BLaER1 treated with 17β-estradiol and CSF1 and Interleukin-3, amounts not matched to agents 10 nM and 100 nM (cell line): ENCODE data around the gene TRPV6.

ENCODE experiments used
- H3K27ac ChIP-seq, 11 experiments: shearing (Covaris generic); formaldehyde crosslinking; 2 replicates each; pipeline ENCODE4 v1.8.1; 2022
- H3K27me3 ChIP-seq, 11 experiments: shearing (Covaris generic); formaldehyde crosslinking; 2 replicates each; pipeline ENCODE4 v1.8.1; 2022
- H3K36me3 ChIP-seq, 11 experiments: shearing (Covaris generic); formaldehyde crosslinking; 2 replicates each; pipeline ENCODE4 v1.8.1; 2022
- H3K4me1 ChIP-seq, 10 experiments: shearing (Covaris generic); formaldehyde crosslinking; 2 replicates each; pipeline ENCODE4 v1.8.1; 2022
- H3K4me2 ChIP-seq, 11 experiments: shearing (Covaris generic); formaldehyde crosslinking; 2 replicates each; pipeline ENCODE4 v1.8.1; 2022
- H3K4me3 ChIP-seq, 10 experiments: shearing (Covaris generic); formaldehyde crosslinking; 2 replicates each; pipeline ENCODE4 v1.8.1; 2022
- H3K9ac ChIP-seq, 11 experiments: shearing (Covaris generic); formaldehyde crosslinking; 2 replicates each; pipeline ENCODE4 v1.8.1; 2022
- H3K9me3 ChIP-seq, 11 experiments: shearing (Covaris generic); formaldehyde crosslinking; replicated peaks in 1 of 11; 2 replicates each; pipeline ENCODE4 v1.8.1; 2022
- H4K20me1 ChIP-seq, 11 experiments: shearing (Covaris generic); formaldehyde crosslinking; 2 replicates each; pipeline ENCODE4 v1.8.1; 2022
- Cebpa-rat ChIP-seq, 11 experiments: shearing (Covaris generic); IDR thresholded peaks; 2 replicates each; pipeline ENCODE4 v1.8.1; 2022

Gene TRPV6

DNA sequence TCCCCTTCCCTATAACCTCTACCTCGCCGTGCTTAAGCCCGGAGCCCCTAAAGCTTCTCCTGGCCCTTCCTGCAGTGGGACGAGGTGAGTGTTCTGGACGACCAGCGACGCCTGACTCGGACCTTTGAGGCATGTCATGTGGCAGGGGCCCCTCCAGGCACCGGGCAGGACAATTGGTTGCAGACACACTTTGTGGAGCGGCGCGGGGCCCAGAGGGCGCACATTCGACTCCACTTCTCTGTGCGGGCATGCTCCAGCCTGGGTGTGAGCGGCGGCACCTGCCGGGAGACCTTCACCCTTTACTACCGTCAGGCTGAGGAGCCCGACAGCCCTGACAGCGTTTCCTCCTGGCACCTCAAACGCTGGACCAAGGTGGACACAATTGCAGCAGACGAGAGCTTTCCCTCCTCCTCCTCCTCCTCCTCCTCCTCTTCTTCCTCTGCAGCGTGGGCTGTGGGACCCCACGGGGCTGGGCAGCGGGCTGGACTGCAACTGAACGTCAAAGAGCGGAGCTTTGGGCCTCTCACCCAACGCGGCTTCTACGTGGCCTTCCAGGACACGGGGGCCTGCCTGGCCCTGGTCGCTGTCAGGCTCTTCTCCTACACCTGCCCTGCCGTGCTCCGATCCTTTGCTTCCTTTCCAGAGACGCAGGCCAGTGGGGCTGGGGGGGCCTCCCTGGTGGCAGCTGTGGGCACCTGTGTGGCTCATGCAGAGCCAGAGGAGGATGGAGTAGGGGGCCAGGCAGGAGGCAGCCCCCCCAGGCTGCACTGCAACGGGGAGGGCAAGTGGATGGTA is 21.5 kb downstream of the TRPV6 start:
- Histone ChIP-seq H3K4me2 (no peak overlapping the region), H3K9me3 (no peaks in the 10 kb centered on the region), H4K20me1 (no peaks in the 10 kb centered on the region), H3K4me1 (peaks cover 14 to 51% (median 42%) of the 10 kb centered on the region in 10 experiments), H3K27me3 (no peaks in the 10 kb centered on the region), H3K9ac (no peak overlapping the region), H3K27ac (no peak overlapping the region), H3K4me3 (no peak overlapping the region), H3K36me3 (peaks cover 0 to 22% (median 0%) of the 10 kb centered on the region in 11 experiments; a peak in 4 of 22 replicates)
- TF ChIP-seq Cebpa-rat (IDR thresholded peaks at IDR 0.05): no peak

- Histone ChIP-seq H4K20me1 (no peaks in the 10 kb centered on the region), H3K4me2 (peak overlapping the region in 10 of 11 experiments; percentile 10 to 73 (median 66); a peak in 18 of 22 replicates), H3K4me3 (no peak overlapping the region), H3K9ac (no peak overlapping the region), H3K4me1 (peaks cover 14 to 51% (median 42%) of the 10 kb centered on the region in 10 experiments), H3K27me3 (no peaks in the 10 kb centered on the region), H3K27ac (no peak overlapping the region; a peak in 1 of 22 replicates), H3K36me3 (peaks cover 0 to 22% (median 0%) of the 10 kb centered on the region in 11 experiments; a peak in 4 of 22 replicates), H3K9me3 (no peaks in the 10 kb centered on the region)
- TF ChIP-seq Cebpa-rat (IDR thresholded peaks at IDR 0.05): no peak
Measured at GRCh38 chr7:142862786-142863400, 22.7 kb downstream of the TRPV6 start.

GRCh38 chr7:142862351-142862750 is 23.2 kb downstream of the TRPV6 start:
- Histone ChIP-seq H3K4me1 (peaks cover 14 to 45% (median 37%) of the 10 kb centered on the region in 10 experiments), H3K4me2 (peak overlapping the region in 10 of 11 experiments; percentile 10 to 73 (median 66); a peak in 18 of 22 replicates), H3K36me3 (peaks cover 0 to 22% (median 0%) of the 10 kb centered on the region in 11 experiments; a peak in 4 of 22 replicates), H3K9ac (no peak overlapping the region), H3K27ac (no peak overlapping the region; a peak in 1 of 22 replicates), H3K27me3 (no peaks in the 10 kb centered on the region), H3K9me3 (no peaks in the 10 kb centered on the region), H3K4me3 (no peak overlapping the region), H4K20me1 (no peaks in the 10 kb centered on the region)
- no peak for TF ChIP-seq Cebpa-rat (IDR thresholded peaks at IDR 0.05)

DNA sequence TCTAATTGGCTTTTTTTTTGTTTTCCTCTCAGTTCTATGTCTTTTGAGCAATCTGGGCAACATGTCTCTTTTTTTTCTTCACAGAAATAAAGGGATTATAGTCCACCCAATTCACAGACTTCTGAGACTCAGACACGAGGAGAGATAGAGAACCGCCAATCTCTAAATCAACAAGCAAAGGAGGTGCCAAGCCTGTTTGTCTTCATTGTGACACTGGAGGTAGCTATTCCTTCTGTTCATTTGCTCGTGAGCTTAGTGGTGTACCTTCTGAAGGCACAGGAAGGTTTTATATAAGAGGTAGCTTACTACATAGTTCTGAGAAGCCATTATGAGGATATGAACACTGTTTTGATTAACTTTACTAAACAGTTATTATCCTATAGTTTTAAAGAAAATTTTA is 24.6 kb downstream of the TRPV6 start:
- no peaks in the 10 kb centered on the region for H3K9me3 ChIP-seq
- H4K20me1 ChIP-seq: no peaks in the 10 kb centered on the region; a peak in 1 of 22 replicates
- peaks cover 0 to 22% (median 0%) of the 10 kb centered on the region in 11 experiments; a peak in 4 of 22 replicates for H3K36me3 ChIP-seq
- no peak overlapping the region for H3K4me3 ChIP-seq
- no peak overlapping the region for H3K9ac ChIP-seq
- H3K27ac ChIP-seq: no peak overlapping the region
- H3K27me3 ChIP-seq: no peaks in the 10 kb centered on the region; a peak in 1 of 22 replicates
- peaks cover 12 to 37% (median 30%) of the 10 kb centered on the region in 10 experiments for H3K4me1 ChIP-seq
- TF ChIP-seq Cebpa-rat (IDR thresholded peaks at IDR 0.05): no peak
- H3K4me2 ChIP-seq: no peak overlapping the region

- Histone ChIP-seq H3K4me3 (no peak overlapping the region), H3K4me2 (no peak overlapping the region), H3K9ac (no peak overlapping the region), H3K9me3 (no peaks in the 10 kb centered on the region), H3K4me1 (peaks cover under 1 to 43% (median 30%) of the 10 kb centered on the region in 10 experiments; a peak in 19 of 20 replicates), H3K27ac (no peak overlapping the region), H4K20me1 (no peaks in the 10 kb centered on the region; a peak in 1 of 22 replicates), H3K27me3 (no peaks in the 10 kb centered on the region; a peak in 1 of 22 replicates), H3K36me3 (peaks cover 0 to 22% (median 0%) of the 10 kb centered on the region in 11 experiments; a peak in 4 of 22 replicates)
- TF ChIP-seq Cebpa-rat (IDR thresholded peaks at IDR 0.05): no peak
Measured at GRCh38 chr7:142859829-142860228, 25.7 kb downstream of the TRPV6 start.

DNA sequence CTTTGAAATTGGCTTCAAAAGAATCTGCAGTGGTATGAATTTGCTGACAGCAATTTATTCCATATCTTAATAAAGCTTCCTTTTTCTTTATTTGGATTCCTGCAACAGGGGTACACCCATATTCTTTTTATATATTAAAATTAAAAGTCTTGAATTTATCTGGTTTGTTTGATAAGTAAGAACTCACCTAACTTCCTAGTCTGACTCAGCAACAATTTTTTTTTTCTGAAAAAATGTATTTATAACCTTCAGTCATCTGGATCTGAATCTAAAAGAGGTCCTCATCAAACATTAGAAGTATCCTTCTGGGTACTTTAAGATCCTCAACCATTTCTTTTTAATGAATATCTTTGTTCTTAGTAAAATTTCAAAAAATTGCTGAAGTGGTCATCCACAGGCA is 26.1 kb downstream of the TRPV6 start:
- H3K27me3 ChIP-seq: no peaks in the 10 kb centered on the region; a peak in 1 of 22 replicates
- H3K9me3 ChIP-seq: no peaks in the 10 kb centered on the region
- no peaks in the 10 kb centered on the region; a peak in 1 of 22 replicates for H4K20me1 ChIP-seq
- H3K4me1 ChIP-seq: peaks cover 0 to 43% (median 29%) of the 10 kb centered on the region in 10 experiments; a peak in 17 of 20 replicates
- no peak overlapping the region for H3K9ac ChIP-seq
- no peak overlapping the region for H3K4me2 ChIP-seq
- H3K36me3 ChIP-seq: peaks cover 0 to 20% (median 0%) of the 10 kb centered on the region in 11 experiments; a peak in 4 of 22 replicates
- H3K4me3 ChIP-seq: no peak overlapping the region
- H3K27ac ChIP-seq: no peak overlapping the region
- no peak for TF ChIP-seq Cebpa-rat (IDR thresholded peaks at IDR 0.05)

- peak overlapping the region in 3 of 11 experiments; percentile 5 to 97 (median 6); a peak in 1 of 22 replicates for H3K4me2 ChIP-seq
- H3K36me3 ChIP-seq: peaks cover 0 to 9% (median 0%) of the 10 kb centered on the region in 11 experiments; a peak in 1 of 22 replicates
- H3K27ac ChIP-seq: no peak overlapping the region
- no peak overlapping the region for H3K9ac ChIP-seq
- H3K4me1 ChIP-seq: peaks cover 10 to 39% (median 26%) of the 10 kb centered on the region in 10 experiments
- no peak overlapping the region for H3K4me3 ChIP-seq
- H3K27me3 ChIP-seq: no peaks in the 10 kb centered on the region; a peak in 1 of 22 replicates
- no peaks in the 10 kb centered on the region; a peak in 1 of 22 replicates for H4K20me1 ChIP-seq
- no peak for TF ChIP-seq Cebpa-rat (IDR thresholded peaks at IDR 0.05)
- H3K9me3 ChIP-seq: no peaks in the 10 kb centered on the region
Measured at GRCh38 chr7:142857625-142858024, 27.9 kb downstream of the TRPV6 start.

GRCh38 chr7:142856565-142857245 is 28.8 kb downstream of the TRPV6 start:
- Histone ChIP-seq H3K4me3 (no peak overlapping the region), H3K36me3 (0 out of 22 replicates have a peak, but pooled peaks cover 0 to 5% (median 0%) of the 10 kb centered on the region in 11 experiments), H3K27ac (no peak overlapping the region), H3K27me3 (no peaks in the 10 kb centered on the region; a peak in 1 of 22 replicates), H4K20me1 (no peaks in the 10 kb centered on the region; a peak in 1 of 22 replicates), H3K4me2 (peak overlapping the region in 9 of 11 experiments; percentile 93 to 99 (median 98); a peak in 7 of 22 replicates), H3K4me1 (peaks cover 11 to 30% (median 17%) of the 10 kb centered on the region in 10 experiments), H3K9me3 (no peaks in the 10 kb centered on the region), H3K9ac (no peak overlapping the region)
- TF ChIP-seq Cebpa-rat (IDR thresholded peaks at IDR 0.05): no peak
